ENCODE measurements around the gene SFT2D1. TPM values are rescaled to one million over a fixed set of nuclear protein-coding genes. Genes with fewer than 3 reads are reported as not detected.

Gene SFT2D1
- total and polyA plus RNA-seq, 2 of the 4 experiments (the other 2 are of a cell fraction) = 10.2 to 45.8 TPM

- dilution Hi-C loops (cut with HindIII; ENCODE audit: low sequenced_read_pairs, unreplicated experiment) = no loop called here
- WGBS, 2 experiments (ENCODE audit: extremely low coverage in 2 of 2, insufficient read length in 1 of 2) = 86% methylated on average over 4 of the region's 18 CpGs; no CpG with 5 or more reads in 1 of the 2 experiments
- Histone ChIP-seq H3K9me1 (ENCODE audit: insufficient read depth, low read length) (no peaks in the 10 kb centered on the region), H3K4me2 (ENCODE audit: low read depth, low read length) (no peak overlapping the region), H3K4ac (ENCODE audit: low read depth, low read length) (no peak overlapping the region), H3K79me1 (ENCODE audit: low read depth in 1 of 2, low read length in 2 of 2) (no peaks in the 10 kb centered on the region), H2BK5ac (ENCODE audit: low read depth, low read length, poor library complexity, severe bottlenecking) (no peak overlapping the region), H3K56ac (ENCODE audit: extremely low read depth, insufficient read depth, low read length) (no peak overlapping the region), H3K23ac (ENCODE audit: low read depth, low read length) (no peak overlapping the region), H2AFZ (replicated peaks; ENCODE audit: low read length, poor library complexity) (peak overlapping the region; percentile 17), H4K8ac (ENCODE audit: low read depth in 2 of 2, low read length in 2 of 2) (no peak overlapping the region), H2BK120ac (ENCODE audit: low read depth, low read length) (no peak overlapping the region), H3K9me3 (ENCODE audit: control insufficient read depth, insufficient read depth, low read length) (no peaks in the 10 kb centered on the region), H4K5ac (ENCODE audit: low read depth, low read length) (no peak overlapping the region), H3K9ac (ENCODE audit: low read depth, low read length) (no peak overlapping the region), H2AK9ac (replicated peaks; ENCODE audit: low read depth, low read length, poor library complexity) (peak overlapping the region; percentile 78), H3K4me3 (ENCODE audit: insufficient read depth, low read depth, low read length) (no peak overlapping the region), H2BK20ac (ENCODE audit: low read depth, low read length) (no peak overlapping the region), H2BK15ac (ENCODE audit: low read depth, low read length) (no peak overlapping the region), H3K36me3 (ENCODE audit: control insufficient read depth, insufficient read depth, low read length) (peaks cover 8% of the 10 kb centered on the region), H3K18ac (ENCODE audit: low read depth, low read length) (no peak overlapping the region), H2AK5ac (ENCODE audit: low read depth, low read length) (no peak overlapping the region), H4K91ac (ENCODE audit: insufficient read depth, low read depth, low read length) (no peak overlapping the region), H3K27me3 (ENCODE audit: control insufficient read depth, insufficient read depth, low read length) (no peaks in the 10 kb centered on the region), H3K27ac (ENCODE audit: insufficient read depth, low read length) (no peak overlapping the region), H4K20me1 (ENCODE audit: insufficient read depth, low read length) (0 out of 2 replicates have a peak, but pooled peaks cover 3% of the 10 kb centered on the region), H3K4me1 (ENCODE audit: control insufficient read depth, insufficient read depth, low read length) (no peaks in the 10 kb centered on the region), H3K14ac (replicated peaks; ENCODE audit: low read depth, low read length) (no peak overlapping the region)
- ATAC-seq (ENCODE audit: low read depth) (no peak), DNase-seq (no peak)
- intact Hi-C loops (cut with micrococcal nuclease) = no loop called here
- ChIA-PET CTCF (interaction anchor here (1.6 kb wide), 1 partner anchor 63 kb away, joined by 4 read pairs; no protein-coding TSS in a partner anchor), POLR2A (ENCODE audit: unreplicated experiment) (no interaction called here)
- no TSS peak for BruUV-seq (replicated peaks)
- in situ Hi-C loops (cut with MboI; ENCODE audit: low sequenced_read_pairs) = no loop called here
- TF ChIP-seq MAFK (IDR thresholded peaks at IDR 0.05; ENCODE audit: low read depth, low read length) (peak; percentile 4; the same call in 1 of the 2 replicates), CEBPB (IDR thresholded peaks at IDR 0.05; ENCODE audit: low read depth, low read length) (no peak), USF2 (IDR thresholded peaks at IDR 0.05; ENCODE audit: low read depth, low read length) (no peak), CTCF (conservative IDR thresholded peaks at IDR 0.05; ENCODE audit: low read depth, low read length) (no peak), RAD21 (IDR thresholded peaks at IDR 0.05; ENCODE audit: low read length) (no peak)
These were observed 23.4 kb downstream of the SFT2D1 start for GRCh38 chr6:166318649-166319600.
